NCI-H187 (cell line): ENCODE results near the gene PMEPA1.
A peak's percentile ranks its signal among the peaks of the same experiment; 100 is the strongest.

Experiments used
- DNase-seq, 2 experiments: peaks; one replicate each; lab custom pipeline; 2025; lab: John Stamatoyannopoulos, UW

PMEPA1 gene

GRCh38 chr20:57709823-57710799 lies at the start of gene PMEPA1:
TSS of gene PMEPA1 (minus strand) at chr20:57710015. CDS start at chr20:57709582, 433 bp downstream.
- DNase-seq: peak; percentile 82 to 83

GRCh38 chr20:57757767-57758166 lies 48.0 kb upstream of the PMEPA1 start:
- no peak for DNase-seq

GRCh38 chr20:57756921-57757320 lies 47.1 kb upstream of the PMEPA1 start:
- DNase-seq: no peak

GRCh38 chr20:57756213-57756612 lies 46.4 kb upstream of the PMEPA1 start:
- DNase-seq: no peak

- no peak for DNase-seq
These were observed 45.8 kb upstream of the PMEPA1 start for GRCh38 chr20:57755609-57756008.

GRCh38 chr20:57754190-57754589 lies 44.4 kb upstream of the PMEPA1 start:
- DNase-seq: no peak

GRCh38 chr20:57753332-57754164 lies 43.7 kb upstream of the PMEPA1 start:
- no peak for DNase-seq

GRCh38 chr20:57751411-57751810 lies 41.6 kb upstream of the PMEPA1 start:
- DNase-seq: no peak

- DNase-seq: no peak
These were observed 40.1 kb upstream of the PMEPA1 start for GRCh38 chr20:57749869-57750268.

- no peak for DNase-seq
These were observed 39.4 kb upstream of the PMEPA1 start for GRCh38 chr20:57749131-57749690.

GRCh38 chr20:57748601-57749130 lies 38.9 kb upstream of the PMEPA1 start:
- peak; percentile 28 to 36 for DNase-seq

- no peak for DNase-seq
These were observed 38.2 kb upstream of the PMEPA1 start for GRCh38 chr20:57747861-57748481.

GRCh38 chr20:57746832-57747404 lies 37.1 kb upstream of the PMEPA1 start:
- DNase-seq: no peak

- no peak for DNase-seq
These were observed 36.4 kb upstream of the PMEPA1 start for GRCh38 chr20:57746201-57746600.

GRCh38 chr20:57744206-57744605 lies 34.4 kb upstream of the PMEPA1 start:
- DNase-seq: no peak

GRCh38 chr20:57743450-57744095 lies 33.8 kb upstream of the PMEPA1 start:
- DNase-seq: no peak

GRCh38 chr20:57742507-57743181 lies 32.8 kb upstream of the PMEPA1 start:
- DNase-seq: no peak

- no peak for DNase-seq
These were observed 28.7 kb upstream of the PMEPA1 start for GRCh38 chr20:57738484-57738883.

- DNase-seq: no peak
These were observed 28.2 kb upstream of the PMEPA1 start for GRCh38 chr20:57738053-57738452.

GRCh38 chr20:57737349-57737748 lies 27.5 kb upstream of the PMEPA1 start:
- no peak for DNase-seq
